NCI-H146 treated with DMSO at 0.1 percent for 48 hours (cell line): Measurements from ENCODE around the gene GABPB1.
A peak's percentile ranks its signal among the peaks of the same experiment; 100 is the strongest.

Source experiments
- DNase-seq: peaks from one replicate; lab custom pipeline; 2025; ENCODE audit not compliant: unreplicated experiment; lab: John Stamatoyannopoulos, UW

Gene GABPB1

GRCh38 chr15:50345298-50345697 lies 9.7 kb downstream of the GABPB1 start:
- DNase-seq: no peak

- no peak for DNase-seq
Measured at GRCh38 chr15:50344006-50344464, 11.0 kb downstream of the GABPB1 start.

- no peak for DNase-seq
Measured at GRCh38 chr15:50341616-50342136, 13.3 kb downstream of the GABPB1 start.

- no peak for DNase-seq
Measured at GRCh38 chr15:50340416-50340815, 14.6 kb downstream of the GABPB1 start.

GRCh38 chr15:50339717-50340116 lies 15.3 kb downstream of the GABPB1 start:
- no peak for DNase-seq

DNA sequence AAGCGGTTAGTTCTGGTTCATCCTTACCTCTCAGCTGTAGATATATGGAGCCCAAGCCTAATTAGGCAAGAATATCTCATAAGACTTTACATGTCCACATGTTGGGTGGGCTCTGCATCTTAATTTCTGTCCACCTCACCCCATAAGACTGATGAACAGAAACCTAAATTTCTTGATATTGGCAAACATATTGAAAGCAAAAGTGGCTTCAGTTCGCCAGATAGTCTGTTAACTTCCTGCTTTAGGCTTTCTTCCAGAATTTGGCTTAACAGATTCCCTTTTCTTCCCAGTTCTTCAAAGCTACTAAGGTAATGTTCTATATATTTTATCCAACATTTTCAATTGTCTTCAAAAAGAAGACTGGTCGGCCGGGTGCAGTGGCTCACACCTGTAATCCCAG lies 19.7 kb downstream of the GABPB1 start:
- no peak for DNase-seq

- no peak for DNase-seq
Measured at GRCh38 chr15:50333229-50333628, 21.8 kb downstream of the GABPB1 start.

DNA sequence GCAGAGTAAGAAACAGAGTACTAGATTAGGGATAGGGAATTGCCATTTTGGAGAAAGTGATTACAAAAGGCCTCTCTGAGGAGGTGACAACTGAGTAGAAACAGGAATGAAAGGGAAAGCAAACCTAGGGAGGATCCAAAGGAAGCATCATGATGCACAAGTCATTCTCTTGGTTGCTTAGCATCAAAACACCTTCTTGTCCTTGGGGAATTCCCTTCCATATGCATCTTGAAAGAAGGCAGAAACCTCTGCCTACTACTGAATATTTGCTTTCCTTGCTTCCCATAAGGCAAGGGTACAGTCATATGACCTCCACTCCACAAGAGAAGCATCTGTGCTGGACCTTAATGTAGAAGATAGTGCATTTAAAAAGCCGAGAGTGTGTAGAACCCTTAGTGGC lies 24.1 kb downstream of the GABPB1 start:
- no peak for DNase-seq

DNA sequence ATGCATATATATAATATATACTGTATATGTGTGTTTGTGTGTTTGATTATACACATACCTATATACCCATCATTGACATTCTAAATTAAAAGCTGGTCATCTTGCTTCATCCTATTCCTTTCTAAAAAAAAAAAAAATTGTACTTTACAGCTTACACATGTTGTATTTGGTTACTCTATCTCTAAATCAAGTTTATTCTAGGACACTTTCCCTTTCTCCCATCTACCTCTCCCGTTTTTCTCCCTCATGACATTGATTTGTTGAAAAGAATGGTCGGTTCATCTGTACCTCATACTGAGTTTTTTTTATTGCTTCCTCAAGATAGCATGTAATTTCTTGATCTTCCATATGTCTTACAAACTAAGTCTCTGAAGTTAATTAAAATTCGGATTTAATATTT lies 26.9 kb downstream of the GABPB1 start:
- DNase-seq: no peak

GRCh38 chr15:50321680-50322210 lies 33.3 kb downstream of the GABPB1 start:
- DNase-seq: no peak

- DNase-seq: no peak
Measured at GRCh38 chr15:50320504-50320903, 34.5 kb downstream of the GABPB1 start.

- DNase-seq: no peak
Measured at GRCh38 chr15:50318697-50319096, 36.3 kb downstream of the GABPB1 start.

DNA sequence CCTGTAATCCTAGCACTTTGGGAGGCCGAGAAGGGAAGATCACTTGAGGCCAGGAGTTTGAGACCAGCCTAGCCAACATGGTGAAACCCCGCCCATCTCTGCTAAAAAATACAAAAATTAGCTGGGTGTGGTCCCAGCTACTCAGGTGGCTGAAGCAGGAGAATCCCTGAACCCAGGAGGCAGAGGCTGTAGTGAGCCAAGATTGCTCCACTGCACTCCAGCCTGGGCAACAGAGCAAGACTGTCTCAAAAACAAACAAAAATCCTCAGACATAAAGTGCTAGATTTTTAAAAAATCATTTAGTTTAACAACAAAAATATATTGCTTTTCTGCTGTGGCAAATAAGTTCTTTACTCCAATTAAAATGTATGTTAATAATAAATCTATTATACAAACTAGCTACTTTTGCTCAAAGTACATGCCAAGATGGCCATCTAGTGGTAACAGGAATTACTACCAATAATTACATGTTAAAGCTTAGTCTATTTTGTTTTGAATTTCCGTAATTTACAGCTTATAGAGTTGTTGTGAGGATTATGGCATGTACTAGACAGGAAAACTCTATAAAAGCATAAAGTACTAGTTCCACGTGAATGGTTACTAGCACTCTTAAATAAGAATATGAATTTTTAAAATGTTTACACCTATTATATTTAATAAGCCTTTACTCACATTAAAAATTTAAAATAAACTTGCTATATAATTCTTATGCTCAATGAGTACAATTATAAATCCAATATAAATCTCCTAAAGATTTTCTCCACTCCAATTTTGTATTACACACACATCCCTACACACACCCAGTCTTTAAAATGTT lies 39.0 kb downstream of the GABPB1 start:
- peak; percentile 1 for DNase-seq

DNA sequence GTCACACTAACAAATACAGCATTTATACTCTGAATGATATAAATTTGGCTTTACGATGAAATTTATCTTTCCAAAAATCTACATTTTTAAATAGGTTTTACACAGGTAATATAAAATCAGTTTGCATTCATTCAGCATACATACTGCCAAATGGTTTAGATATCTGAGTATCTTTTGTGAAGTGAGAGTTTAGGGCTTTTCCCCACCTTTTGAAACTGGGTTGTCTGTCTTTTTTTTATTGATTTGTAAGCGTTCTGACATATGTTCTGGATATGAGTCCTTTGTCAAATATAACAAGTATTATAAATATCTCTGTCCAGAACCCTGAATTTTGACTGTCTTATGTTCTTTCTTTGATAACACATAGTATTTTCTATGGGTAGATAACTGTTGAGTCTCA lies 42.4 kb downstream of the GABPB1 start:
- no peak for DNase-seq

DNA sequence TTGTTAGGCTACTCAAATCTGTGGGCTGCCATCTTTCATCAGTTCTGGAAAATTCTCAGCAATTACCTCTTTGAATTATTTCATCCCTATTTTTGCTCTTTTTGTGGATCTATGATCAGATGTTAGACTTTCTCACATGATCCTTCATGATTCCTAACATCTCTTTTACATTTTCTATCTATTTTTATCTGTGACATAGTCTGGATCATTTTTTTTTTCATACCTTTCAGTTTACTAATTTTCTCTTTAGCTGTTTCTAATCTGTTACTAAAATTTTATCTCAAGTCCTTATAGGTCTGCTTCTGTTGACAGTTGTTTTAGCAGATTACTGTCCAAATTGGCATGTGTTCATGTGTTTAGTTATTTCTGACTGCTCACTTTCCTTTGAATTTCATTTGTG lies 47.2 kb downstream of the GABPB1 start:
- DNase-seq: no peak

DNA sequence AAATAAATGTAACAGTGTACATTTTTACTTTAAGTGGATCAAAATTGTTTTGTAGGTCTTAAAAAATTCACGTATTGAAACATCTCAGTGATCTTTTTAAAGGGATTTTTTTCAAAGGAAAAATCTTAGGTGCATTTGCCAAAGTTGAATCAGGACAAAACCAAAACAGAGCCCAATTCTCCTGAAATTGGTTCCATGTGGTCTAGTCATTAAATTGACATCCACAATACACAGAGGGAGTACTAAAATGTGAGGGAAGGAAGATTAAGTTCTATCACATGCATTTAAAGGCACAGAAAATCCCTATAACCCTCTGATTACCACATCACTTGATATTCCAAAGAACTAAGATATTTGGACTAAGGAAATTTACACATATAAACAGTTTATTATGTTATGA lies 50.2 kb downstream of the GABPB1 start:
- DNase-seq: no peak

- DNase-seq: no peak
Measured at GRCh38 chr15:50302581-50302980, 52.4 kb downstream of the GABPB1 start.

GRCh38 chr15:50298340-50298739 lies 56.7 kb downstream of the GABPB1 start:
- DNase-seq: no peak

DNA sequence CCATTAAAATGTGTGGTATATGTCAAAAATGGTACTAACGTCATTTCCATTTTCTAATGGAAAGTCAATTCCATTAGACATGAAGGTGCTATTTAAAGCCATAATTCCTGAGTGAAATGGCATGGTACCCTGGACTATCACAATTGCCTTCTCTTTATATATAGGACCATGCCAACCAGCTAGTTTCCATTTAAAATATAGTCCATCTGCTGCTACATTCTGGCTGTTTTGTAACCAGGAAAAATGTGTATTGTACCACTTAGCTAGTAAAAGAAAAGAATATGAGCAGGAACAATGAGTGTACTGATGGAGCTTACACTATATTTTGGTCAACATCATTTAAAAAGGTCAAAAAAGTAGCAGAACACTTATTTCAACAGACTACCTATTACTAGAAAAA lies 59.0 kb downstream of the GABPB1 start:
- DNase-seq: no peak

DNA sequence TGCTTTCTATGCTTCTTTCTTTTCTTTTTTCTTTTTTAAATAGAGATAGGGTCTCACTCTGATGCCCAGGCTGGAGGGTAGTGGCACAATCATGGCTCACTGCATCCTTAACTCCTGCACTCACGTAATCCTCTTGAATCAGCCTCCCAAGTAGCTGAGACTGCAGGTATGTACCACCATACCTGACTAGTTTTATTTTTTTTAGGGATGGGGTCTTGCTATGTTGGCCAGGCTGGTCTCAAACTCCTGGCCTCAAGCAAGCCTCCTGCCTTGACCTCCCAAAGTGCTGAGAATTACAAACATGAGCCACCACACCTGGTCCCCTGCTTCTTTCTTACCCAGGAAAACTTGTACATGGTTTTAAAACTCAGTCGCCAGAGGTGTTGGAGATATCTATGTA lies 65.2 kb downstream of the GABPB1 start:
- no peak for DNase-seq

- no peak for DNase-seq
Measured at GRCh38 chr15:50287324-50288116, 67.5 kb downstream of the GABPB1 start.

GRCh38 chr15:50281427-50281826 lies 73.6 kb downstream of the GABPB1 start:
- DNase-seq: no peak
